Loucy (cell line): ENCODE measurements around the gene CACNB1.

Source experiments
- H2AFZ ChIP-seq: fragments of 200-600 bp; sonication (generic); 2 replicates; pipeline ENCODE4 v1.6.0; 2016; ENCODE audit warnings: antibody characterized with exemption, mild to moderate bottlenecking, low read length, moderate library complexity
- H3F3A ChIP-seq: fragments of 200-600 bp; 2 replicates; pipeline ENCODE4 v1.6.0; 2016; ENCODE audit warnings: antibody characterized with exemption, low read depth, mild to moderate bottlenecking
- H3K27me3 ChIP-seq: fragments of 200-600 bp; sonication (generic); 2 replicates; pipeline ENCODE4 v1.6.1; 2014; ENCODE audit warnings: low read length, mild to moderate bottlenecking; ENCODE audit not compliant: insufficient read depth, poor library complexity, severe bottlenecking
- H3K36me3 ChIP-seq: fragments of 200-600 bp; sonication (generic); 2 replicates; pipeline ENCODE4 v1.6.1; 2016; ENCODE audit warnings: low read length; ENCODE audit not compliant: insufficient read depth
- H3K4me1 ChIP-seq: fragments of 200-600 bp; sonication (generic); 2 replicates; pipeline ENCODE4 v1.5.1; 2014; ENCODE audit warnings: low read length, mild to moderate bottlenecking; ENCODE audit not compliant: insufficient read depth, poor library complexity, severe bottlenecking
- H3K4me2 ChIP-seq: fragments of 200-600 bp; sonication (generic); 2 replicates; pipeline ENCODE4 v1.6.0; 2014; ENCODE audit warnings: antibody characterized with exemption, low read length, low read depth, mild to moderate bottlenecking; ENCODE audit not compliant: poor library complexity, severe bottlenecking
- H3K4me3 ChIP-seq: fragments of 200-600 bp; sonication (generic); 2 replicates; pipeline ENCODE4 v1.5.1; 2014; ENCODE audit warnings: low read length, mild to moderate bottlenecking, mixed read lengths; ENCODE audit not compliant: poor library complexity, severe bottlenecking
- H3K79me2 ChIP-seq: fragments of 200-600 bp; sonication (generic); 2 replicates; pipeline ENCODE4 v1.6.1; 2014; ENCODE audit warnings: low read length; ENCODE audit not compliant: insufficient read depth
- H3K9ac ChIP-seq: fragments of 200-600 bp; sonication (generic); 2 replicates; pipeline ENCODE4 v1.6.0; 2014; ENCODE audit warnings: mild to moderate bottlenecking, low read depth, low read length, moderate library complexity; ENCODE audit not compliant: poor library complexity, severe bottlenecking
- H3K9me2 ChIP-seq: fragments of 200-600 bp; sonication (generic); replicated peaks from 2 replicates; pipeline ENCODE4 v1.6.1; 2016; ENCODE audit warnings: low read depth, low read length, mixed read lengths
- H3K9me3 ChIP-seq: fragments of 200-600 bp; sonication (generic); 2 replicates; pipeline ENCODE4 v1.6.1; 2014; ENCODE audit warnings: mild to moderate bottlenecking, antibody characterized with exemption, low read length, low read depth; ENCODE audit not compliant: insufficient read depth
- H4K20me1 ChIP-seq: fragments of 200-600 bp; sonication (generic); 2 replicates; pipeline ENCODE4 v1.6.0; 2014; ENCODE audit warnings: antibody characterized with exemption, low read length, mild to moderate bottlenecking; ENCODE audit not compliant: insufficient read depth, poor library complexity, severe bottlenecking
- CTCF ChIP-seq: fragments of 200-600 bp; sonication (generic); conservative IDR thresholded peaks from 2 replicates; pipeline ENCODE4 v1.5.1; 2014; ENCODE audit warnings: mild to moderate bottlenecking, antibody characterized with exemption, low read length
- EZH2phosphoT487 ChIP-seq: fragments of 200-600 bp; IDR thresholded peaks from 2 replicates; pipeline ENCODE4 v1.6.1; 2018; ENCODE audit warnings: antibody characterized with exemption, mild to moderate bottlenecking, moderate library complexity, borderline replicate concordance

Gene CACNB1

GRCh38 chr17:39134878-39135277, 62.6 kb downstream of the CACNB1 start:
- no peak for TF ChIP-seq CTCF
- Histone ChIP-seq H3K9me2 (no peaks in the 10 kb centered on the region), H3K4me2 (no peak overlapping the region), H3K4me1 (no peaks in the 10 kb centered on the region), H3K9me3 (no peaks in the 10 kb centered on the region), H4K20me1 (no peaks in the 10 kb centered on the region), H3F3A (no peaks in the 10 kb centered on the region), H3K36me3 (no peaks in the 10 kb centered on the region), H3K79me2 (no peaks in the 10 kb centered on the region), H3K27me3 (no peaks in the 10 kb centered on the region), H3K4me3 (no peak overlapping the region), H3K9ac (no peak overlapping the region), H2AFZ (no peak overlapping the region)

GRCh38 chr17:39132192-39132610, 65.3 kb downstream of the CACNB1 start:
- no peaks in the 10 kb centered on the region for H3K27me3 ChIP-seq
- no peaks in the 10 kb centered on the region for H3K9me2 ChIP-seq
- H3K36me3 ChIP-seq, result no peaks in the 10 kb centered on the region
- H3K4me1 ChIP-seq, result no peaks in the 10 kb centered on the region
- H3K9me3 ChIP-seq, result no peaks in the 10 kb centered on the region
- no peak overlapping the region for H3K9ac ChIP-seq
- TF ChIP-seq CTCF (no peak), EZH2phosphoT487 (no peak)
- H3K4me2 ChIP-seq, result no peak overlapping the region
- H2AFZ ChIP-seq, result no peak overlapping the region
- no peaks in the 10 kb centered on the region for H4K20me1 ChIP-seq
- no peaks in the 10 kb centered on the region for H3K79me2 ChIP-seq
- H3K4me3 ChIP-seq, result no peak overlapping the region
- no peaks in the 10 kb centered on the region for H3F3A ChIP-seq

GRCh38 chr17:39131616-39132015, 65.9 kb downstream of the CACNB1 start:
- Histone ChIP-seq H2AFZ (no peak overlapping the region), H3K79me2 (no peaks in the 10 kb centered on the region), H3K9me2 (no peaks in the 10 kb centered on the region), H3K36me3 (no peaks in the 10 kb centered on the region), H3K4me2 (no peak overlapping the region), H3K9ac (no peak overlapping the region), H3F3A (no peaks in the 10 kb centered on the region), H3K4me1 (no peaks in the 10 kb centered on the region), H3K4me3 (no peak overlapping the region), H3K27me3 (no peaks in the 10 kb centered on the region), H3K9me3 (no peaks in the 10 kb centered on the region), H4K20me1 (no peaks in the 10 kb centered on the region)
- no peak for TF ChIP-seq EZH2phosphoT487
- TF ChIP-seq CTCF, result no peak
